Frontal cortex (tissue), 4 donors: ENCODE measurements around the gene PILRB. TPM values are rescaled to one million over a fixed set of nuclear protein-coding genes. Genes with fewer than 3 reads are reported as not detected.
"Not testable (repeated sequence)": the region's sequence is repeated elsewhere in the genome, so short reads cannot be mapped to it uniquely, and the experiment has no call there.

Experiments
- DNase-seq, 2 donors: peaks; one replicate each; pipeline ENCODE4 v3.0.0; 2012; ENCODE audit warnings: low spot score in 2 of 2
- FAIRE-seq: peaks from 2 replicates; lab custom pipeline; 2012; peaks lifted over from hg19 to GRCh38; lab: Jason Lieb, UNC
- total RNA-seq: library from RNA; depleted of rRNA; stranded (reverse); fragments of >200 nt; gene quantifications from one replicate; pipeline ENCODE4 v1.2.3, GENCODE V29; 2014
- donor health status: control.
- donor health status: control.
- donor health status: control.

The PILRB gene
- total RNA-seq, 1 donor from 2014 or later: 9.0 TPM

GRCh38 chr7:100372694-100373093, 14.8 kb downstream of the PILRB start:
- DNase-seq (no peak), FAIRE-seq (no peak)

GRCh38 chr7:100373261-100373831, 15.4 kb downstream of the PILRB start, which contains the start of gene PILRA:
PILRA (plus strand) TSS chr7:100373487; CDS start chr7:100373657, 170 bp downstream.
- FAIRE-seq: no peak
- DNase-seq: no peak

- FAIRE-seq, DNase-seq: not testable (repeated sequence)
These were observed 16.1 kb downstream of the PILRB start for GRCh38 chr7:100373870-100374598.

- FAIRE-seq (no peak), DNase-seq (no peak)
These were observed 16.7 kb downstream of the PILRB start for GRCh38 chr7:100374601-100375000.

- DNase-seq (no peak), FAIRE-seq (no peak)
These were observed 18.1 kb downstream of the PILRB start for GRCh38 chr7:100376066-100376465.

GRCh38 chr7:100378114-100378755, 20.3 kb downstream of the PILRB start:
- DNase-seq: no peak
- FAIRE-seq: no peak

GRCh38 chr7:100380196-100380595, 22.3 kb downstream of the PILRB start:
- FAIRE-seq (no peak), DNase-seq (no peak)

GRCh38 chr7:100381531-100382233, 23.8 kb downstream of the PILRB start:
- DNase-seq, FAIRE-seq: not testable (repeated sequence)

GRCh38 chr7:100382234-100382853, 24.4 kb downstream of the PILRB start:
- FAIRE-seq, DNase-seq: not testable (repeated sequence)

GRCh38 chr7:100384628-100385294, 26.8 kb downstream of the PILRB start:
- DNase-seq: no peak
- no peak for FAIRE-seq

- FAIRE-seq (no peak), DNase-seq (no peak)
These were observed 29.0 kb downstream of the PILRB start for GRCh38 chr7:100386940-100387339.

GRCh38 chr7:100387695-100388094, 29.8 kb downstream of the PILRB start:
- FAIRE-seq: no peak
- DNase-seq: no peak

GRCh38 chr7:100389437-100390088, 31.6 kb downstream of the PILRB start:
- FAIRE-seq (no peak), DNase-seq (no peak)

GRCh38 chr7:100390286-100391009, 32.5 kb downstream of the PILRB start:
- DNase-seq (no peak), FAIRE-seq (no peak)

GRCh38 chr7:100393233-100393905, 35.5 kb downstream of the PILRB start:
- FAIRE-seq: no peak
- no peak for DNase-seq

GRCh38 chr7:100394077-100394476, 36.2 kb downstream of the PILRB start:
- DNase-seq (no peak), FAIRE-seq (no peak)

GRCh38 chr7:100396421-100396982, 38.6 kb downstream of the PILRB start:
- DNase-seq: no peak
- FAIRE-seq: no peak
